IMR-90 (cell line): ENCODE measurements around the gene PAPPA. TPM values are rescaled to one million over a fixed set of nuclear protein-coding genes. Genes with fewer than 3 reads are reported as not detected.

Experiments used
- ATAC-seq: fragments of 200-7000 bp; cut with Tn5 transposase; 2 replicates; pipeline ENCODE4 v1.9.1; 2020; ENCODE audit warnings: low read depth, mild to moderate bottlenecking, moderate library complexity
- BruUV-seq: library from RNA; stranded (reverse); fragments of 400-500 nt; replicated peaks from 2 replicates; lab custom pipeline; 2021; lab: Mats Ljungman, UMichigan
- CTCF ChIA-PET: fragments of 300-600 bp; formaldehyde crosslinking; extraction: SDS; loops from one replicate; lab custom pipeline; 2021; ENCODE audit warnings: antibody characterized with exemption; lab: Yijun Ruan, JAX
- POLR2A ChIA-PET: fragments of 300-600 bp; sonication (Branson Sonifier 250); formaldehyde crosslinking; loops from one replicate; lab custom pipeline; 2022; ENCODE audit warnings: antibody characterized with exemption; ENCODE audit not compliant: unreplicated experiment; lab: Charles Lee
- DNase-seq: peaks from one replicate; pipeline ENCODE4 v3.0.0; 2013
- H2AFZ ChIP-seq: replicated peaks from 2 replicates; pipeline ENCODE3; 2013; ENCODE audit warnings: low read length, mild to moderate bottlenecking; ENCODE audit not compliant: poor library complexity
- H2AK5ac ChIP-seq: 2 replicates; pipeline ENCODE4 v1.6.1; 2013; ENCODE audit warnings: low read depth, low read length, inconsistent platforms
- H2AK9ac ChIP-seq: replicated peaks from 2 replicates; pipeline ENCODE3; 2013; ENCODE audit warnings: mild to moderate bottlenecking, low read depth, low read length, moderate library complexity; ENCODE audit not compliant: poor library complexity
- H2BK120ac ChIP-seq: 2 replicates; pipeline ENCODE4 v1.6.1; 2013; ENCODE audit warnings: low read depth, low read length, inconsistent platforms
- H2BK15ac ChIP-seq: 3 replicates; pipeline ENCODE4 v1.6.1; 2013; ENCODE audit warnings: low read depth, low read length, inconsistent platforms
- H2BK20ac ChIP-seq: 2 replicates; pipeline ENCODE4 v1.6.1; 2013; ENCODE audit warnings: low read depth, mild to moderate bottlenecking, inconsistent platforms, low read length, moderate library complexity
- H2BK5ac ChIP-seq: 2 replicates; pipeline ENCODE4 v1.6.1; 2013; ENCODE audit warnings: mild to moderate bottlenecking, low read depth, low read length, inconsistent platforms; ENCODE audit not compliant: poor library complexity, severe bottlenecking
- H3K14ac ChIP-seq: replicated peaks from 2 replicates; pipeline ENCODE4 v1.6.1; 2013; ENCODE audit warnings: low read depth, low read length, inconsistent platforms
- H3K18ac ChIP-seq: 2 replicates; pipeline ENCODE4 v1.6.1; 2013; ENCODE audit warnings: low read depth, low read length, control low read depth
- H3K23ac ChIP-seq: 2 replicates; pipeline ENCODE4 v1.6.1; 2013; ENCODE audit warnings: low read depth, low read length, inconsistent platforms
- H3K27ac ChIP-seq: 2 replicates; pipeline ENCODE4 v1.5.1; 2013; ENCODE audit warnings: mild to moderate bottlenecking, control low read depth, low read length; ENCODE audit not compliant: insufficient read depth
- H3K27me3 ChIP-seq: 2 replicates; pipeline ENCODE4 v1.6.1; 2013; ENCODE audit warnings: low read length; ENCODE audit not compliant: control insufficient read depth, insufficient read depth
- H3K36me3 ChIP-seq: 2 replicates; pipeline ENCODE4 v1.6.1; 2013; ENCODE audit warnings: low read length, mixed read lengths; ENCODE audit not compliant: control insufficient read depth, insufficient read depth
- H3K4ac ChIP-seq: 2 replicates; pipeline ENCODE4 v1.6.1; 2013; ENCODE audit warnings: low read depth, low read length, inconsistent platforms
- H3K4me1 ChIP-seq: 2 replicates; pipeline ENCODE4 v1.6.1; 2013; ENCODE audit warnings: low read length, mixed read lengths; ENCODE audit not compliant: control insufficient read depth, insufficient read depth
- H3K4me2 ChIP-seq: 2 replicates; pipeline ENCODE4 v1.6.1; 2013; ENCODE audit warnings: low read depth, mild to moderate bottlenecking, control low read depth, low read length, moderate library complexity
- H3K4me3 ChIP-seq: 2 replicates; pipeline ENCODE4 v1.5.1; 2013; ENCODE audit warnings: low read depth, mild to moderate bottlenecking, control low read depth, low read length, moderate library complexity; ENCODE audit not compliant: insufficient read depth
- H3K56ac ChIP-seq: 2 replicates; pipeline ENCODE4 v1.6.1; 2013; ENCODE audit warnings: low read length, inconsistent platforms; ENCODE audit not compliant: insufficient read depth; ENCODE audit errors: extremely low read depth
- H3K79me1 ChIP-seq, 2 experiments: 2 replicates each; pipeline ENCODE4 v1.6.1; 2013; ENCODE audit warnings: low read length in 2 of 2, inconsistent platforms in 1 of 2, low read depth in 1 of 2
- H3K9ac ChIP-seq: 2 replicates; pipeline ENCODE4 v1.6.1; 2013; ENCODE audit warnings: low read depth, low read length, control low read depth
- H3K9me1 ChIP-seq: 2 replicates; pipeline ENCODE4 v1.6.1; 2013; ENCODE audit warnings: low read length, inconsistent platforms; ENCODE audit not compliant: insufficient read depth
- H3K9me3 ChIP-seq: 2 replicates; pipeline ENCODE4 v1.6.1; 2013; ENCODE audit warnings: low read length; ENCODE audit not compliant: control insufficient read depth, insufficient read depth
- H4K20me1 ChIP-seq: 2 replicates; pipeline ENCODE4 v1.6.1; 2013; ENCODE audit warnings: low read length, inconsistent platforms; ENCODE audit not compliant: insufficient read depth
- H4K5ac ChIP-seq: 2 replicates; pipeline ENCODE4 v1.6.1; 2013; ENCODE audit warnings: mild to moderate bottlenecking, low read depth, low read length, control low read depth
- H4K8ac ChIP-seq, 2 experiments: 2 replicates each; pipeline ENCODE4 v1.6.1; 2013; ENCODE audit warnings: low read depth in 2 of 2, low read length in 2 of 2, control low read depth in 1 of 2, inconsistent platforms in 1 of 2
- H4K91ac ChIP-seq: 2 replicates; pipeline ENCODE4 v1.6.1; 2013; ENCODE audit warnings: low read depth, low read length, inconsistent platforms; ENCODE audit not compliant: insufficient read depth
- BHLHE40 ChIP-seq: fragments of 150-350 bp; IDR thresholded peaks from 2 replicates; pipeline ENCODE4 v1.6.1; 2016; ENCODE audit warnings: mild to moderate bottlenecking, low read depth, low read length
- CEBPB ChIP-seq: IDR thresholded peaks from 2 replicates; pipeline ENCODE4 v1.6.1; 2012; ENCODE audit warnings: low read depth, low read length, improper control_type of control experiment
- CHD1 ChIP-seq: IDR thresholded peaks from 2 replicates; pipeline ENCODE4 v1.6.1; 2012; ENCODE audit warnings: low read depth, low read length, improper control_type of control experiment
- CTCF ChIP-seq: conservative IDR thresholded peaks from 2 replicates; pipeline ENCODE4 v1.5.1; 2012; ENCODE audit warnings: mild to moderate bottlenecking, low read depth, low read length, improper control_type of control experiment
- FOS ChIP-seq: fragments of 150-350 bp; IDR thresholded peaks from 2 replicates; pipeline ENCODE4 v1.6.1; 2016; ENCODE audit warnings: low read depth, low read length
- MAFK ChIP-seq: IDR thresholded peaks from 2 replicates; pipeline ENCODE4 v1.6.1; 2012; ENCODE audit warnings: low read depth, low read length, improper control_type of control experiment
- MAZ ChIP-seq: IDR thresholded peaks from 2 replicates; pipeline ENCODE4 v1.6.1; 2012; ENCODE audit warnings: low read depth, mild to moderate bottlenecking, low read length, improper control_type of control experiment, moderate library complexity, borderline replicate concordance
- MXI1 ChIP-seq: IDR thresholded peaks from 2 replicates; pipeline ENCODE4 v1.6.1; 2012; ENCODE audit warnings: low read depth, mild to moderate bottlenecking, low read length, moderate library complexity, borderline replicate concordance
- NFE2L2 ChIP-seq: fragments of 150-350 bp; IDR thresholded peaks from 2 replicates; pipeline ENCODE4 v1.6.1; 2016; ENCODE audit warnings: low read depth, mild to moderate bottlenecking, low read length
- POLR2A ChIP-seq: IDR thresholded peaks from 2 replicates; pipeline ENCODE4 v1.6.1; 2012; ENCODE audit warnings: mild to moderate bottlenecking, low read depth, low read length
- RAD21 ChIP-seq: IDR thresholded peaks from 2 replicates; pipeline ENCODE4 v1.6.1; 2012; ENCODE audit warnings: low read length, improper control_type of control experiment
- RCOR1 ChIP-seq: IDR thresholded peaks from 2 replicates; pipeline ENCODE4 v1.6.1; 2012; ENCODE audit warnings: mild to moderate bottlenecking, low read length, improper control_type of control experiment; ENCODE audit not compliant: insufficient replicate concordance
- RFX5 ChIP-seq: IDR thresholded peaks from 2 replicates; pipeline ENCODE4 v1.8.0; 2012; ENCODE audit warnings: low read depth, mild to moderate bottlenecking, low read length, moderate library complexity
- SMC3 ChIP-seq: fragments of 150-350 bp; IDR thresholded peaks from 2 replicates; pipeline ENCODE4 v1.6.1; 2016; ENCODE audit warnings: low read depth, mild to moderate bottlenecking, antibody characterized with exemption, low read length, moderate library complexity
- USF2 ChIP-seq: fragments of 150-350 bp; IDR thresholded peaks from 2 replicates; pipeline ENCODE4 v1.6.1; 2017; ENCODE audit warnings: mild to moderate bottlenecking, antibody characterized with exemption, low read length, low read depth
- WGBS, 2 experiments: methylation state at CpG; one replicate each; pipeline versions ENCODE4 v1.1.5 to v1.1.7; 2013; ENCODE audit warnings: missing lambda C conversion rate in 2 of 2; ENCODE audit not compliant: insufficient read length in 1 of 2; ENCODE audit errors: extremely low coverage in 2 of 2; 5-methylcytosine and 5-hydroxymethylcytosine counted together
- dilution Hi-C: fragments of 300-500 bp; cut with HindIII; formaldehyde crosslinking; loops from one replicate; pipeline ENCODE4 v1.14.3; 2018; ENCODE audit warnings: low sequenced_read_pairs; ENCODE audit not compliant: unreplicated experiment
- in situ Hi-C: fragments of 300-500 bp; cut with MboI; formaldehyde crosslinking; loops from 3 replicates; pipeline ENCODE4 v1.14.3; 2019; ENCODE audit warnings: low sequenced_read_pairs, inconsistent platforms, mixed read lengths
- intact Hi-C: fragments of 100-400 bp; cut with micrococcal nuclease; formaldehyde crosslinking; loops from 2 replicates; pipeline ENCODE4 v1.10.0; 2022
- polyA plus RNA-seq, 3 experiments: library from polyadenylated mRNA; depleted of rRNA; stranded (reverse); fragments of >200 nt; gene quantifications; 2 replicates each; pipeline ENCODE4 v1.2.3, GENCODE V29; 2012; ENCODE audit warnings: low replicate concordance in 1 of 3
- total RNA-seq: library from RNA; depleted of rRNA; stranded (reverse); fragments of >200 nt; gene quantifications from 2 replicates; pipeline ENCODE4 v1.2.3, GENCODE V29; 2012
- TF ChIP-seq, protein P1 (sequence below): fragments of 150-350 bp; IDR thresholded peaks from 2 replicates; pipeline ENCODE4 v1.6.1; 2016; ENCODE audit warnings: low read depth, mild to moderate bottlenecking, low read length, moderate library complexity, borderline replicate concordance

PAPPA gene
- total and polyA plus RNA-seq, 2 of the 4 experiments (the other 2 are of a cell fraction) = 8.3 to 12.4 TPM

- ChIA-PET CTCF (no interaction called here), POLR2A (no interaction called here)
- Histone ChIP-seq H4K5ac (no peak overlapping the region), H3K9ac (no peak overlapping the region), H3K79me1 (0 out of 4 replicates have a peak, but pooled peaks cover 0 to 4% of the 10 kb centered on the region in 2 experiments), H3K23ac (no peak overlapping the region), H2BK120ac (no peak overlapping the region), H3K18ac (no peak overlapping the region), H2BK15ac (no peak overlapping the region), H3K4me3 (no peak overlapping the region), H2BK20ac (no peak overlapping the region), H3K4me1 (no peaks in the 10 kb centered on the region), H3K14ac (no peak overlapping the region), H2AK9ac (no peak overlapping the region), H3K9me1 (peaks cover 6% of the 10 kb centered on the region), H4K20me1 (peaks cover 5% of the 10 kb centered on the region; the same call in 1 of the 2 replicates), H4K8ac (no peak overlapping the region), H4K91ac (no peak overlapping the region), H3K9me3 (no peaks in the 10 kb centered on the region), H2AK5ac (no peak overlapping the region), H3K27me3 (no peaks in the 10 kb centered on the region), H3K36me3 (peaks cover 24% of the 10 kb centered on the region), H3K27ac (no peak overlapping the region), H2BK5ac (no peak overlapping the region), H2AFZ (no peak overlapping the region), H3K4ac (no peak overlapping the region), H3K56ac (no peak overlapping the region), H3K4me2 (no peak overlapping the region)
- no peak for TF ChIP-seq BHLHE40
- no peak for TF ChIP-seq POLR2A
- no peak for TF ChIP-seq CHD1
- no peak for TF ChIP-seq CEBPB
- TF ChIP-seq RAD21 = no peak
- TF ChIP-seq USF2 = no peak
- TF ChIP-seq MAFK = no peak
- no peak for TF ChIP-seq NFE2L2
- TF ChIP-seq, protein P1, sequence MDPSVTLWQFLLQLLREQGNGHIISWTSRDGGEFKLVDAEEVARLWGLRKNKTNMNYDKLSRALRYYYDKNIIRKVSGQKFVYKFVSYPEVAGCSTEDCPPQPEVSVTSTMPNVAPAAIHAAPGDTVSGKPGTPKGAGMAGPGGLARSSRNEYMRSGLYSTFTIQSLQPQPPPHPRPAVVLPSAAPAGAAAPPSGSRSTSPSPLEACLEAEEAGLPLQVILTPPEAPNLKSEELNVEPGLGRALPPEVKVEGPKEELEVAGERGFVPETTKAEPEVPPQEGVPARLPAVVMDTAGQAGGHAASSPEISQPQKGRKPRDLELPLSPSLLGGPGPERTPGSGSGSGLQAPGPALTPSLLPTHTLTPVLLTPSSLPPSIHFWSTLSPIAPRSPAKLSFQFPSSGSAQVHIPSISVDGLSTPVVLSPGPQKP = no peak
- TF ChIP-seq FOS = no peak
- TF ChIP-seq RCOR1 = no peak
- no peak for TF ChIP-seq RFX5
- no peak for TF ChIP-seq MAZ
- TF ChIP-seq SMC3 = no peak
- TF ChIP-seq CTCF = no peak
- TF ChIP-seq MXI1 = no peak
- WGBS, 2 experiments = no CpG with 5 or more reads among the region's 5 CpGs
- intact Hi-C loops = no loop called here
- DNase-seq (no peak), ATAC-seq (no peak)
- no TSS peak for BruUV-seq
- dilution Hi-C loops = no loop called here
- in situ Hi-C loops = no loop called here
Measured at GRCh38 chr9:116262448-116262847, 108.9 kb downstream of the PAPPA start.
